Fibroblast of skin of left quadriceps (primary cell): ENCODE results near the gene SNTN.
"Not testable (repeated sequence)": the region's sequence is repeated elsewhere in the genome, so short reads cannot be mapped to it uniquely, and the experiment has no call there.

Experiments
- DNase-seq, 2 experiments: peaks; one replicate each; pipeline ENCODE4 v3.0.0-alpha.2; 2013; ENCODE audit warnings: low read depth in 2 of 2

SNTN gene

DNA sequence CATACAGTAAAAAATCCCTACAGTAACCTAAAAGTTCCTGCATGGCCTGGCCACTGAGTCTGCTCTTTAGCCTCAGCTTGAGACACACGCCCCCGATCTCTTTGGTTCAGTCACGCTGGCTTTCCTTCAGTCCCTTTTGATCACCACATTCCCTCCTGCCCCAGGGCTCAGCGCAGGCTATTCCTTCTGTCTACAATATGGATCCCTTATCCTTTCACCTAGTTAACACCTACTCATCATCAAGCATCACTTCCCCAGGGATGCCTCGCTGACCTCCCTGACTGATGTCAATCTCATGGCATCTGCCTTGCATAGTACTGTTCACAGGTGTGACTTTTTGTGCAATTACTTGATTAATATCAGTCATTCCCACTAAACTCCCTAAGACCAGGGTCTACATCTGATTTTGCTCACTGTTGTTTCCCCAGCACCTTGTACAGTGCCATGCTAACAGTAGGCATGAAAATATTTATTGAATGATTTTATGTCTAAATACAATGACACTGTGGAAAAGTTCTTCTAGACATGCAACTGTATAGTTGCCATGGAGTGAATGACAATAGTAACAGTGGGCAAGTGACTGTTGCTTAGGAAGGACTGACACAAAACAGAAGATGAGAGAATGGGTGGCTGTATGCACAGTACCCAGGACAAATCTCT is at the start of gene SNTN:
SNTN (plus strand) TSS at position 610 of the 660 bp plus-strand sequence; CDS start at position 623, 13 bp downstream.
- no peak for DNase-seq

DNA sequence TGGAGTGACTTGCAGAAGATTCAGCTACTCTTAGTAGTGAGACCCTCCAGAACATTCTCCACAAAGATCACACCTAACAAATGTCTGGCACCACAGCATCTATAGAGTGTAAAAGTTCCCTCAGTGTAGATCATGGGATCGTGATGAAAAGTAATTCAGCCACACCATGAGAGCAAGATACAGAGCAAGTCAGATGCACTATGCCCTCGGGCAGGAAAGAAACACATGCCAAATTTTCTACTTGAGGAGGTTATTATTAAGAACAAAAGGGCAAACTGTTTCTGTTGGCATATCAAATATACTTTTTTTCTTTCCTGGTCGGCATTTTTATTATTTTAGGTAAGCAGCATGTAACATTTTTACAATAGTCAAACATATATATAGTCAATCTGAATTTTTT is 44.8 kb upstream of the SNTN start:
- no peak for DNase-seq

GRCh38 chr3:63609408-63609807 is 43.1 kb upstream of the SNTN start:
- no peak for DNase-seq

DNA sequence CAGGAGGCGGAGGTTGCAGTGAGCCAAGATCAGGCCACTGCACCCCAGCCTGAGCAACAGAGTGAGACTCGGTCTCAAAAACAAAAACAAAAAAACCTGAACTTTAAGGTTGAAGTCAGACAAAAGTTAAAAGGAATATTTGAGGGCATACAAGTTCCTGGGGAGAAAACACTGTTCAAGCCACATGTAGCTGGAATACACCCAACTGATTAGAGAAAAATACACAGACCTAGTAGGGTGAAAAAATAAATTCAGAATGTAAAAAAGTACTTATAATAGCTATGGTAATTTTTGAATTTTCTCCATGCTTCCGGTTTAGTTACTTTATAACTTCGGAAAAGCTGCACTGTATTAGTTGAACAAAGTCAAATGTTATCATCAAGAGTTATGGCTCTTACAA is 42.6 kb upstream of the SNTN start:
- DNase-seq: no peak

- no peak for DNase-seq
Observed at GRCh38 chr3:63611382-63611781, 41.1 kb upstream of the SNTN start.

DNA sequence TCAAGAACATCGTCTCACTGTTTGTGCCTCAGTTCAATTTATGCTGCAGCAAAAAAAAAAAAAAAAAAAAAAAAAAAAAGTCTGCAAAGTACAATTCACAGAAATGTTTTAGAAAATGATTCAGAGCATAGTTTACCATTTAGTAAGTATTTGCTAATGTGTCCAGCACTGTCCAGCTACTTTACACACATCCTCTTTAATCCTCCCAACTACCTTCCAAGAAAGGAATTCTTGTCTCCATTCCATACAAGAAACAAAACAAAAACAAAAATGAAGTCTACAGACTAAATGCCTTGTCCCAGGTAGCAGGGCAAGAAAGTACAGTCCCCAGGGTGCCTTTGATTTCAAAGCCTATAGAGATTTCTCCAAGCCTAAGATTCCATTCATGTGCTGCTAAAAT is 38.9 kb upstream of the SNTN start:
- peak in 1 of 2 experiments; percentile 18 for DNase-seq

- DNase-seq: no peak
Observed at GRCh38 chr3:63617391-63617790, 35.1 kb upstream of the SNTN start.

- DNase-seq: peak; percentile 94 to 96
Observed at GRCh38 chr3:63624941-63625560, 27.4 kb upstream of the SNTN start.

GRCh38 chr3:63631670-63632069 is 20.8 kb upstream of the SNTN start:
- no peak for DNase-seq

- no peak for DNase-seq
Observed at GRCh38 chr3:63635186-63635585, 17.3 kb upstream of the SNTN start.

- DNase-seq: no peak
Observed at GRCh38 chr3:63639806-63640205, 12.7 kb upstream of the SNTN start.

DNA sequence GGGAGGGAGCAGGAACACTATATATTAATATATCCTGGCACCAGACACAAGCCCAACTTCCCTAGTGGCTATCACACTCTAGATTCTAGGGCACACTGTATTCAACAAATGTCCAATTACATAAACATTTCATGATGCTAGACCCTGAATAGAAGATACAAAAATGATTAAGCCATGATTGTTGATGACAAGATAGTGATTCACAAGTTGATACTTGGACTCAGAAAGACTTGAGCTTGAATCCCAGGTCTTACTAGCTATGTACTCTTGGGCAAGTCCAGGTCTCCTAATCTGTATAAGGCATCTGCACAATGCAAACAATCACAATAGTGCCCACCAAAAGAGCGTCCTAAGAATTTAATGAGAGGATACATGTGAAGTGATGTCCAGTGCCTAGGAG is 10.0 kb upstream of the SNTN start:
- DNase-seq: no peak

DNA sequence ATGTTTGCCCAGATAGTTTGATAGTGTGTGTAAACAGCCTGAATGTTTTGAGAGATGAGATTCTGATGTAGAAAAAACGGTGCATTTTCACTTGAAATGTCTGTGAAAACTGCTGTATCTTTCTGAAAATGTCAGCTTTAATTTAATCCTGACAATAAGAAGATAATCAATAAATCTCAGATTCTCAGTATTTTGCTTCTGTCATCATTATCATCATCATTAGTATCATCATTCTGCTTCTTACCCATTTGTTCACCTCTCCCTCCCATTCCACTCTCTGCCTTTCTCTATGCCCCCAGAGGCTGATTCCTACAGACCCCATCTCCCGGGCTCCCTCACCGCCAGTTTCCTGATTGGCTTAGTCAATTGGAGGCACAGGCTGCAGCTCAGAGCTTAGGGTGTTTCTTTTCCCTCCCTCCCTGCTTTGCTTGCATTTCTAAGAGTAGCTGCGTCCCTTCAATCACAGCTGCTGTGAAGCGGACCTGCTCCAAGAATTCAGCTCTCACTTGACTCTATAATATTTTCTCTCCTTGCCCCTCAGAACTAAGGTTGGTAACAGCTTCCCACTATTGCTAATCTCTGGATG is 8.2 kb upstream of the SNTN start:
- DNase-seq: no peak

- not testable (repeated sequence) for DNase-seq
Observed at GRCh38 chr3:63644928-63645781, 7.3 kb upstream of the SNTN start.

DNA sequence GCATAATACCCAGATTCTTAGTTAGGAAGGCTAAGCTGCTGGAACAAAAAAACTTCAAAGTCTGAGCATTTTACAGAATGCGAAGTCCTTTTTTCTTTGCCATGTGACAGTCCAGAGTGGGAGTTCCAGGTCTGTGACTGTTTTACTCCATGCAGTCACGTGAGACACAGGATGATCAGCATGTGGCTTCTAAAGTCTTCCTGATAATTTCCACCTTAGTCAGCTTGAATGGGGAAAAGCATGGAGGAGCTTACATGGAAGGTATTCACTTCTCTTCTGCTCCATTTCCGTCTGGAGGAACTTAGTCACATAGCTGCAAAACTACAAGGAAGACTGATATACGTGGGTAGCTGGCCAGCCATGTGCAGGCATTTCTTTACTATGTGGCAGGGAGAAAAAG is 1.7 kb downstream of the SNTN start:
- no peak for DNase-seq

GRCh38 chr3:63654931-63655330 is 2.5 kb downstream of the SNTN start:
- DNase-seq: no peak

DNA sequence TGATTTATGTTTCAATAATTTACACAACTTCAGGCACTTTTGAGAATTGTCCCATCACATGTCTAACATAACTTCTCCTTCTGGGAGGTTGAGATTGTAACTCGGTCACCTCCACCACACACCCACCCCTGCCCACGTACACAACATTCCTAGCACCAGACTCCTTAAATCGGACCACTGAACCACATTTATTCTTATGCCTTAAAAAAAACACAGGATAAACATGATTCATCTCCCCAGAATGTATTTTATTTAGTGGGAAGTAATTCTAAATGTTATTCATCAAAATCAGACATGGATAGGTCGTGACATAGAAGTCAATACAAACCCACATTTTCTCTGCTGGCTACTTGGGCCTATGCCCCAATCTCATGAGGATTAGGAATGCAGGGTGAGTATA is 3.0 kb downstream of the SNTN start:
- DNase-seq: peak; percentile 80 to 82

- DNase-seq: peak; percentile 59 to 62
Observed at GRCh38 chr3:63656786-63657185, 4.3 kb downstream of the SNTN start.

DNA sequence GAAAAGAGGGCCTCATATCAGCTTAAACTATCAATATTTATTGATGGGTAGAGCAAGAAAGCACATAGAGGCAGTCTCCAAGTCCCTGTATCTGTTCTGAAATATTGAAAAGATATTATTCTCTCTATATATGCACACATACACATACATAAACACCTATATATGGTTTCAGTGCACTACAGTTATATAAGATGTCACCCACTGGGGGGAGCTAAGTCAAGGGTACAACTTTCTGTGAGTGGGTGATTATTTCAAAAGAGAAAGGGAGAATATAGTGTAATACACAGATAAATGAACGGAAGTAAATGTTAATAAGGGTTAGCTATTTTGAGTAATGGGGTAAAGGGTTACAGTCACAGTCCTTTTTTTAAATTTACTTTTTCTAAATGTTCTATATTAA is 8.8 kb downstream of the SNTN start:
- no peak for DNase-seq

- DNase-seq: no peak
Observed at GRCh38 chr3:63662011-63662410, 9.5 kb downstream of the SNTN start.

DNA sequence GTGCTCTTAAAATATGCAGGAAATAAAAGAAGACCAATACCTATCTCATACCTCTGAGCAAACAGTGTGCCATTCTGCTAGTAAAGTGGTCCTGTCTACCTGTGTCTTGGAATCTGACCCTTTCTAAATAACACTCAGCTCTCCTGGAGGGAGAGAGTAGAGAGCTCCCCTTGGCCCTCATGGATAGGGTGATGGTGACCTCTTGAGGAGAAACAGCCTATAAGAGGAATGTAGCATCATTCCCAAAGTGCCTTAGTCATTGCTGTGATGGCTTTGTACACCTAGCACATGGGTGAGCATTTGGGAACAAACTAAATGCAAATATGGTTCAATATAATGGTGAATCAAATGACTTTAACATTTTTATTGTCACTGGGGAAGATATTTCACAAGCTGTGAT is 10.0 kb downstream of the SNTN start:
- DNase-seq: no peak

DNA sequence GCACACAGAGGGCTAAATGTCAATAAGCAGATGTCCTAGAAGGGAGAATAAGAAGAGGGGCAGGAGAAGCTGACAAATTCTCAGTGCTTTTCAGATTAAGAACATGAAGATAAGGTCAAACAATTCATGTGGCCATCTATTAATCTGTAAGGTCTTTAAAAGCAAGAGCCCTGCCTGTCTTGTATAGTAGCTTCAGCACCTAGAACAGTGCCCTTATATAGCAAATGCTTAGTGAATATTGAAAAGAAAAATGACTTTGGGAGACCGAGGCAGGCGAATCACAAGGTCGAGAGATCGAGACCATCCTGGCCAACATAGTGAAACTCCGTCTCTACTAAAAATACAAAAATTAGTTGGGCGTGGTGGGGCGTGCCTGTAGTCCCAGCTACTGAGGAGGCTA is 18.1 kb downstream of the SNTN start:
- DNase-seq: no peak
